WTC11 (cell line): Measurements from ENCODE around the gene ARTN.
A peak's percentile ranks its signal among the peaks of the same experiment; 100 is the strongest.

Experiments used
- CREB1 ChIP-seq: sonication (generic); formaldehyde crosslinking; IDR thresholded peaks from 2 replicates; pipeline ENCODE4 v1.8.0; 2023; ENCODE audit warnings: mild to moderate bottlenecking, missing genetic modification reagents
- HMGXB4 ChIP-seq: sonication (generic); formaldehyde crosslinking; IDR thresholded peaks from 2 replicates; pipeline ENCODE4 v1.8.1; 2023; ENCODE audit warnings: mild to moderate bottlenecking, moderate library complexity, missing genetic modification reagents
- JUN ChIP-seq: sonication (generic); formaldehyde crosslinking; IDR thresholded peaks from 2 replicates; pipeline ENCODE4 v1.8.0; 2023; ENCODE audit warnings: mild to moderate bottlenecking, missing genetic modification reagents
- NR3C1 ChIP-seq: sonication (generic); formaldehyde crosslinking; conservative IDR thresholded peaks from 2 replicates; pipeline ENCODE4 v1.8.1; 2023; ENCODE audit warnings: low read depth, mild to moderate bottlenecking, missing genetic modification reagents
- PREB ChIP-seq: sonication (generic); formaldehyde crosslinking; IDR thresholded peaks from 2 replicates; pipeline ENCODE4 v1.8.1; 2022; ENCODE audit warnings: mild to moderate bottlenecking, missing genetic modification reagents, moderate library complexity, borderline replicate concordance
- ZNF416 ChIP-seq: fragments of 250-450 bp; sonication (Bioruptor Pico); IDR thresholded peaks from 2 replicates; pipeline ENCODE4 v1.9.0; 2021; ENCODE audit warnings: mild to moderate bottlenecking, inconsistent platforms
- ZNF425 ChIP-seq: fragments of 250-450 bp; sonication (Bioruptor Pico); conservative IDR thresholded peaks from 2 replicates; pipeline ENCODE4 v1.9.0; 2021; ENCODE audit warnings: mild to moderate bottlenecking
- TF ChIP-seq, protein P1 (sequence below): fragments of 200-600 bp; IDR thresholded peaks from 2 replicates; pipeline ENCODE4 v1.8.0; 2022; ENCODE audit warnings: antibody characterized with exemption
- TF ChIP-seq, protein P2 (sequence below): sonication (generic); formaldehyde crosslinking; IDR thresholded peaks from 2 replicates; pipeline ENCODE4 v1.8.1; 2022; ENCODE audit warnings: low read depth, mild to moderate bottlenecking, moderate library complexity, missing genetic modification reagents, borderline replicate concordance

- TF ChIP-seq, protein P1, sequence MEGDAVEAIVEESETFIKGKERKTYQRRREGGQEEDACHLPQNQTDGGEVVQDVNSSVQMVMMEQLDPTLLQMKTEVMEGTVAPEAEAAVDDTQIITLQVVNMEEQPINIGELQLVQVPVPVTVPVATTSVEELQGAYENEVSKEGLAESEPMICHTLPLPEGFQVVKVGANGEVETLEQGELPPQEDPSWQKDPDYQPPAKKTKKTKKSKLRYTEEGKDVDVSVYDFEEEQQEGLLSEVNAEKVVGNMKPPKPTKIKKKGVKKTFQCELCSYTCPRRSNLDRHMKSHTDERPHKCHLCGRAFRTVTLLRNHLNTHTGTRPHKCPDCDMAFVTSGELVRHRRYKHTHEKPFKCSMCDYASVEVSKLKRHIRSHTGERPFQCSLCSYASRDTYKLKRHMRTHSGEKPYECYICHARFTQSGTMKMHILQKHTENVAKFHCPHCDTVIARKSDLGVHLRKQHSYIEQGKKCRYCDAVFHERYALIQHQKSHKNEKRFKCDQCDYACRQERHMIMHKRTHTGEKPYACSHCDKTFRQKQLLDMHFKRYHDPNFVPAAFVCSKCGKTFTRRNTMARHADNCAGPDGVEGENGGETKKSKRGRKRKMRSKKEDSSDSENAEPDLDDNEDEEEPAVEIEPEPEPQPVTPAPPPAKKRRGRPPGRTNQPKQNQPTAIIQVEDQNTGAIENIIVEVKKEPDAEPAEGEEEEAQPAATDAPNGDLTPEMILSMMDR = 0 out of 2 replicates have a peak, but pooled peaks have one; percentile 25
- TF ChIP-seq JUN (CRISPR knock-in tag) (no peak), ZNF425 (CRISPR knock-in tag) (no peak), PREB (CRISPR knock-in tag) (no peak), NR3C1 (CRISPR knock-in tag) (no peak), ZNF416 (CRISPR knock-in tag) (no peak), HMGXB4 (CRISPR knock-in tag) (peak; percentile 30), CREB1 (CRISPR knock-in tag) (no peak)
- TF ChIP-seq, protein P2, sequence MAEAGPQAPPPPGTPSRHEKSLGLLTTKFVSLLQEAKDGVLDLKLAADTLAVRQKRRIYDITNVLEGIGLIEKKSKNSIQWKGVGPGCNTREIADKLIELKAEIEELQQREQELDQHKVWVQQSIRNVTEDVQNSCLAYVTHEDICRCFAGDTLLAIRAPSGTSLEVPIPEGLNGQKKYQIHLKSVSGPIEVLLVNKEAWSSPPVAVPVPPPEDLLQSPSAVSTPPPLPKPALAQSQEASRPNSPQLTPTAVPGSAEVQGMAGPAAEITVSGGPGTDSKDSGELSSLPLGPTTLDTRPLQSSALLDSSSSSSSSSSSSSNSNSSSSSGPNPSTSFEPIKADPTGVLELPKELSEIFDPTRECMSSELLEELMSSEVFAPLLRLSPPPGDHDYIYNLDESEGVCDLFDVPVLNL (CRISPR knock-in tag) = no peak
These were observed 3.0 kb downstream of the ARTN start for GRCh38 chr1:43936431-43937151.
